KBM-7 (cell line): Measurements from ENCODE around the gene MIXL1.
"Not testable (repeated sequence)": the region's sequence is repeated elsewhere in the genome, so short reads cannot be mapped to it uniquely, and the experiment has no call there.

ENCODE experiments used
- DNase-seq: peaks from one replicate; pipeline ENCODE4 v3.0.0-alpha.2; 2015
- in situ Hi-C: fragments of 300-500 bp; cut with MboI; formaldehyde crosslinking; loops from 2 replicates; pipeline ENCODE4 v1.14.3; 2020; ENCODE audit warnings: low sequenced_read_pairs, low pct_unique_long_range_greater_than_20kb, mixed read lengths

Gene MIXL1

GRCh38 chr1:226268421-226269124, 45.1 kb downstream of the MIXL1 start:
- in situ Hi-C loops, result no loop called here
- no peak for DNase-seq

GRCh38 chr1:226272233-226272902, 48.9 kb downstream of the MIXL1 start:
- DNase-seq, in situ Hi-C loops: not testable (repeated sequence)

GRCh38 chr1:226274138-226274537, 50.7 kb downstream of the MIXL1 start:
- in situ Hi-C loops, result no loop called here
- no peak for DNase-seq

GRCh38 chr1:226276077-226276682, 52.7 kb downstream of the MIXL1 start:
- DNase-seq, result no peak

More at GRCh38 chr1:226276077-226276682, 52.7 kb downstream of the MIXL1 start:
- in situ Hi-C loops, result no loop called here
